C1 segment of cervical spinal cord (tissue), 14 donors: ENCODE measurements around the gene LMTK2.

Source experiments
- DNase-seq, 14 donors: peaks; one replicate each; lab custom pipeline; 2025; lab: John Stamatoyannopoulos, UW

LMTK2 gene

DNA sequence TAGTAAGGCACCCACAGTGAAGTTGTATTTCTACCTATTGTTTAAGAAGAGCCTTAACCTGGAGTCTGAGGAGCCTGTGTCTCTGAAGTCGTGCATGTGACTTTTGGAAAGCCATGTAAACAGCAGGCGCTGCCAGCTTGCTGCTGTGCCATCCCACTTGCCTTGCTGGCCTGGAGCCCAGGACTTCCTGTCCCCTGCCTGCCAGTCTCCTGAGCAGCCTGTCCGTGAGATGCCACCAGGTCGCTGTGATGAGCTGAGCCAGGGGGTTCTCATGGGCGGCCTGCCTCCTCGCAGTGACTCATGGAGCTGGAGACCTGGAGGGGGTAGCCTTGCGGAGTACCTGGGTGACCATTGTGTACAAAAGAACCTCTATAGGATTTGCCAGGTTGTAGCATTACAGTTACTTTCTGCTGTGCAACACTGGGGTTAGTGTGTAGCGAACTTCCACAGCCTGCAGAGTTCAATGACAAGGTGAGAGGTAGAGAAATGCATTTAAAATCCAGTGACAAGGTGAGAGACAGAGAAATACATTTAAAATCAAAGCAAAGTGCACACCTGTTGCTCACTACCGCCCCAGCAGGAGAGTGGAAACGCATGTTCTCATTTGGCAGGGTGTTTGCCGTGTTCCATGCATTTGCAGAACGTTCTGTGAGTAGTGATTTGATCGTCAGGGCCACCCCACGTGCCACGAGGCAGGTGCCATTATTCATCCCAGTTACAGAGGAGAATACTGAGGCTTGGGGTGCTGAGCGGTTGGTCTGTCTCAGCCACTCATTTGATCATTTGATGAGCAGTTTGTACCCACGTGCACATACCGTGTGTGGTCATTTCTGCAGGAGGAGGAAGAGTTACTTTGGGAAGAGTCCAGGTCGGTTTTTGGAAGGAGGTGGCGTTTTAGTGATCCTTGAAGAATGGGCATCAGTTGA lies 67.9 kb downstream of the LMTK2 start:
- peak in 10 of 14 donors; percentile 21 to 87 (median 49) for DNase-seq

DNA sequence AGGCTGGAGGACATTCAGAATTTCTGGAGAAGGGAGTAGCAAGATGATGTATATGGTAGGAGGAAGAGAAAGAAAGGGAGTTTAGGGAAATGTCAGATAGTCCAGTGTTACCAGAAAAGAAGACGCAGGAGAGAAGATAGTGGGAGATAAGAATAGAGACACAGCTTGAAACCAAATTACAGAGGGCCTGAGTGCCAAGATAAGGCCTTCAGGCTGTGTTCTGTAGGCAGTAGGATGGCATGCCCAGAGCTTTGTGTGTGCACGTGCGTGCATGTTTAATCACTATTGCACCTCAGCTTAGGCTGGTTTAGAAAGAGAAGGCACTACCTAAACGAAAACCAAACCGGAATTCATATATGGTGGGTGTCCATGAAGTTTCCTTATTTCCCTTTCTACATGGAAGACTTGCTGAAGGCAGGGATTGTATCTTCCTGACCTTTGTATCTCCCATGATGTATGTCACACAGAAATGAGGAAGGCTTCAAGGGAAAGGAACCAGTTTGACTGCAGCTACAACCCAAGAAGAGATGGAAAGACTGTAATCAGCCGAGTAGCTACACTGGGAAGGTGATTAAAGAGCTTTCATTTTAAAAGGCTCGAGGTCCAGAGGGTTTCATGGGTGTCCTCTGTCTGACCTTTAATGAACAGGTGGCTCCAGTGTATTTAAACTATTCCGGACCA lies 68.7 kb downstream of the LMTK2 start:
- DNase-seq, result no peak

DNA sequence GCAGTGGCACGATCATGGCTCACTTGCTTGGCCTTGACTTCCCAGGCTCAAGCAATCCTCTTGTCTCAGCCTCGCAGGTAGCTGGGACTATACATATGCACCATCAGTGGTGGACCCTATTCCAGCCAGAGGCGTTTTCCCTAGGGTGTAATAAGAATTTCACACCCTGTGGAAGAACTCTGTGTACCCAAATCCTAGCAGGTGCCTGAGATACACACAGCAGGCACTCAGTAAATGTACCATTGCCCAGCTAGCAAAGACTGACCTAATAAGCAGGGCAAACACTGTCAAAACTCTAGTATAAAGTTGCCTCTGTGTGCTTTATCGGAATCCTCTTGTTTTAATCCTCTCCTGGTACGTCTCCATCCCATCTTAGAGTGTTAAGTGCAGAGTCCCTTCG lies 70.9 kb downstream of the LMTK2 start:
- DNase-seq, result peak in 1 of 14 donors; percentile 29

DNA sequence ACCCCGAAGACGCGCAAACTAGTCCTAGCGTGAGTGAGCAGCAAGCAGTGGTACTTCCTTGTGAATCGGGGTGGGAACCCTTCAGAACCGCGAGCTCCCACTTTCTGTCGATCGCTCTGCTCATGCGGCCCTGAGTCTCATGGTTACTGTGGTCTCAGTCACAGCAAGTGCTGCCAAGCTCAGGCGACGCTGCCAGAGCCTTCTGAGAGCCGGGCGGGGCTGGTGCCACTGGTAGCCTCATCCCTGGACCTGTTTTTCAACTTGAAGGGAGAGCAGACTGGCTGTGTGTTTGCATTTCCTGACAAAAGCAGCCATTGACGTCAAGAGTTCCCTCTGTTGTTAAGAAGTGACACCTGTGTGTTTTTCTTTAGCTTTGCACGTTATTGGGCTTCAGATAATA lies 71.7 kb downstream of the LMTK2 start:
- DNase-seq, result peak in 12 of 14 donors; percentile 38 to 88 (median 66)

DNA sequence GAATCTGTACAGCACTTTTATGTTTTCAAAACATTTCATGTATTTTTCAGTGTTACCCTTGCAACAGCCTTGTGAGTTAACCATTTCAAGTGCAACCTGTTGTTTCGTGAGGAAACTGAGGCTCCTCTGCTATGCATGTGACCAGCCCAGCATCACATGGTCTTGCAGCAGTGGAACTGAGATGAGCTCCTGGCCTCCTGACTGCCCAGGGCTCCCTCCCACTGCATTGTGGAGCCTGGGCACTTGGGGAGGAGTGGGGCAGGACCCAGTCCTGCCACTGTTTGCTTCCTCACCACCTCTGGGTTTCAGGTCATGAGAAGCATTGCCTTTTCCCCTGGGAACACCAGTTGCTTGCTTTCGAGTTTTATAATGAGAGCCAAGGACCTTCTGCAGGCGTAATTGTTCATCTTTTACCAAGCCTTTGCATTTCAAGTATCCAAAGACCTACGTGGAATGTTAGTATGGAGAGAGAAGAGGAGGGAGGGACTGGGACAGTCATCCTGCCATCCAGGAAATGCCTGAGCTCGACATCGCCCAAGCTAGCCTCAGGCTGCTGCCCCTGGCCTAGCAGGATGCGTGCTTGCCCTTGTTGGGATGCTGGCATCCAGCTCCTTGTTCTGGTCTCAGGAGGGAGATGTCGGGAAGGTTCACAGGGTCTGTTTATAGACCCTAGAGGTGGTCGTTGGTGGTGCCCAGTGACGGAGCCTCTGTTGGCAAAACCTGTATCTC lies 72.3 kb downstream of the LMTK2 start:
- DNase-seq, result no peak

DNA sequence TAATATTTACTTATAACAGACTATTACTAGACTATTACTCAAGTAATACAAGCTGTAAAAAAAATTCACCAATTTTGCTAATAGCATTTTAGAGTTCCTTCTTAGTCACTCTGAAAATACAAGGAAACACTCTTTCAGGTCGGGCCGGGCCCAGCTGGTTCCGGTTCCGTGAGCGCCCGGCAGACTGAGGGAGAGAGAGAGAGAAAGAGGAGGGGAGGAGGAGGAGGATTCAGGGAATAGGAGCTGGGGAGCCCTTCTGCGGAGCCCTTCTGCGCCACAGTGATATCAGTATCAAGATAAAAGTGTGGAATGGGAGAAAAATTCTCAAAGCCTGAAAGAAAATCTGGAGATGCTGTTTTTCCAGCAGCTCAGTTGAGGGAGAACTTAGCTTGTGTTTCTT lies 74.1 kb downstream of the LMTK2 start:
- no peak for DNase-seq

DNA sequence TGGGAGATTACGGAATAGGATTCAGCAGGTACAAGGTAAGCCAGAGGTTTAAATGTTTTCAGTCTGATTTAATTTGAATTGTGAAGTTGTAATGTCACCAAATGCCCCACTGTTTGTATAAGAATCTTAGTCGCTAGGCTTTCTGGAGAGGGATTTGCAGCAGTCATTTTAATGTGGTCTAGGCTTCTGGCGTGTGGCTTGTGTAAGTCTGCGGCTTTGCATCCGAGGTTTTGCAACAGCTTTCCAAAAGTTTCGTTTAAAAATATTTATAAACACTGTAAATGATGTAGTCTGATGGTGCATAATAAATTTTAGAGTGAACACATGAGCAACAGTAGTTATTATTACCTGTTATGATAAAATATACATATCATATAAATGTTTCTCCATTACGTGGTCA lies 78.4 kb downstream of the LMTK2 start:
- no peak for DNase-seq

DNA sequence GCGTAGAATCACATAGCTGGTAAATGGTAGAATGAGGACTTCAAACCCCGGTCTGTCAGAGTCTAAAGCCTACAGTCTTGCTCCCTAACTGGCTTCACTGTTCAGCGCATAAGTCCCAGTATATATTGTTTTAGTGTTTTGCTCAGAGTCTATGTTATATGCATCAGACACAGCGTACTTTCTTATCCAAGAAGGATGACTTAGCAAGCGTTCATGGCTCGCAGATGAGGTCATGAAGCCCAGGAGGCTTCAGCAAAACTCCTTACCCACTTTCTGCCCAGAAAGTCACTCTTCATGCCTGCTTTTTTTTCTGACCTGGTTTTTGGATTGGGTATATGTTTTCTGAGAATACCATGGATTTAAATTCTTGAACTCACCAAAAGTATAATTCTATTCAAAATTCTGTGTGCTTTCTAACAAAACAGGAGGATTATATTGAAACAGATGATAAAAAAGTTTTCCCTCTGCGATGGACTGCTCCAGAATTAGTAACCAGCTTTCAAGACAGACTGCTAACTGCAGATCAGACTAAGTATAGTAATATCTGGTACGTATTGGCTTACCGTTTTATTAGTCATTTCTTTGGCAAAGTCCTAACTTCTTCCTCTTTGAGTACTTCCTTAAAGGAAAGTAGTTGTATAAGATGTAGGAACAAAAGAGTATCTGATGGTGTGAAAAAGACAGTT lies 79.9 kb downstream of the LMTK2 start:
- no peak for DNase-seq

DNA sequence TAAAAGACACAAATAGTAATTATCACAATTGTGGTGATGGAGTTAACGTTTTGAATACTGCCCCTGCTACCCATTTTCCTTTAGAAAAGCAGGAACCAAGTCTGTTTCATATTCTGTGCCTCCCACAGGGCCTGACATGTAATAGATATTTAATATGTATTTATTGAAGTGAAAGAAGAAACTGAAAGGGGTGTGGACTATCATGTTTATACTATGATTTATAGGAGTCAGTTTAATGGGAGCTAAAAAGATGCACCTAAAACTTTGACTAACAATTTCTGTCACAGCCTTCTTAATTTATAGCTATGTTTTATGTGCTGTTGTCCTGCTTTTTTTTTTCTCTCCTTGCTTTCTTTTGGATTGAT lies 80.5 kb downstream of the LMTK2 start:
- no peak for DNase-seq

DNA sequence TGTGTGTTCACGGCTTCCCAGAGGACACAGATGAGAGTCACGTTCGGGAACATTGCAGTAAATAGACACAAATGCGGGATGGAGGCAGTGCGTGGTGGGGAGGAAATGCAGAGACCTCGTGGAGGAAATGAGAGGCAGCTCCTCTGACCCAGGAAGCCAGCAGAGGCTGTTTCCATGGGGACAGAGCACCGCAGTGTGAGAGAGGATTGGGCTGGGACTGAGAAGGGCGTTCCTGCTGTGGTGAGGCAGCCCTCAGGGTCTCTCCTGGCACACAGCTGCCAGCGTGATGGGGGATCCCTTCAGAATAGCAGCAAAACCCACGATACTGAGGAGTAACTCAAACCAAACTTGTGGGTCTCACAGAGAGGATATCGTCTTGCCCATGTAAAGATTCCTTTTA lies 82.9 kb downstream of the LMTK2 start:
- no peak for DNase-seq

DNA sequence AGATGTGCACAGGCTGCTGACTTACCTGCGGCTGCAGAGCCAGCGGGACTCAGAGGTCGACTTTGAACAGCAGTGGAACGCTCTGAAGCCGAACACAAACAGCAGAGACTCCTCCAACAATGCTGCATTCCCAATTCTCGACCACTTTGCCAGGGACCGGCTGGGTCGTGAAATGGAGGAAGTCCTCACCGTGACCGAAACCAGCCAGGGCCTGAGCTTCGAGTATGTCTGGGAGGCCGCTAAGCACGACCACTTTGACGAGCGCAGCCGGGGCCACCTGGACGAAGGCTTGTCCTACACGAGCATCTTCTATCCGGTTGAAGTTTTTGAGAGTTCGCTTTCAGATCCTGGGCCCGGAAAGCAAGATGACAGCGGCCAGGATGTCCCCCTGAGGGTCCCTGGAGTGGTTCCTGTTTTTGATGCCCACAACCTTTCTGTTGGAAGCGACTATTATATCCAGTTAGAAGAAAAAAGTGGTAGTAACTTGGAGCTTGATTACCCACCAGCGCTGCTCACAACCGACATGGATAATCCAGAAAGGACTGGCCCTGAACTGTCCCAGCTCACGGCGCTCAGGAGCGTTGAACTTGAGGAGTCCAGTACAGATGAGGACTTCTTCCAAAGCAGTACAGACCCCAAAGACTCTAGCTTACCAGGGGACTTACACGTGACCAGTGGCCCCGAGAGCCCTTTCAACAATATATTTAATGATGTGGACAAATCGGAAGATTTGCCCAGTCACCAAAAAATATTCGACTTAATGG lies 85.2 kb downstream of the LMTK2 start:
- no peak for DNase-seq

DNA sequence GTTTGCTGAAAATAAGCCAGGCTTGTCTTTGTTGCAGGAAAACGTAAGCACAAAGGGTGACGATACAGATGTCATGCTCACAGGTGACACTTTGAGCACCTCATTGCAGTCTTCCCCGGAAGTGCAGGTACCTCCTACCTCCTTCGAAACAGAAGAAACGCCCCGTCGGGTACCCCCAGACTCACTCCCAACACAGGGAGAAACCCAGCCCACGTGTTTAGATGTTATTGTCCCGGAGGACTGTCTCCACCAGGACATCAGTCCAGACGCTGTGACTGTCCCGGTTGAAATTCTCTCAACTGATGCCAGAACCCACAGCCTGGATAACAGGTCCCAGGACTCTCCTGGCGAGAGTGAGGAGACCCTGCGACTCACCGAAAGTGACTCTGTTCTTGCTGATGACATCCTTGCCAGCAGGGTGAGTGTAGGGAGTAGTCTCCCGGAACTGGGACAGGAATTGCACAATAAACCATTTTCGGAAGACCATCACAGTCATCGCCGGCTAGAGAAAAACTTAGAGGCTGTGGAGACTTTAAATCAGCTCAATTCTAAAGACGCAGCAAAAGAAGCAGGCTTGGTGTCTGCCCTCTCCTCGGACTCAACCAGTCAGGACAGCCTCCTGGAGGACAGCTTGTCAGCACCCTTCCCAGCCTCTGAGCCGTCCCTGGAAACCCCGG lies 86.3 kb downstream of the LMTK2 start:
- no peak for DNase-seq

DNA sequence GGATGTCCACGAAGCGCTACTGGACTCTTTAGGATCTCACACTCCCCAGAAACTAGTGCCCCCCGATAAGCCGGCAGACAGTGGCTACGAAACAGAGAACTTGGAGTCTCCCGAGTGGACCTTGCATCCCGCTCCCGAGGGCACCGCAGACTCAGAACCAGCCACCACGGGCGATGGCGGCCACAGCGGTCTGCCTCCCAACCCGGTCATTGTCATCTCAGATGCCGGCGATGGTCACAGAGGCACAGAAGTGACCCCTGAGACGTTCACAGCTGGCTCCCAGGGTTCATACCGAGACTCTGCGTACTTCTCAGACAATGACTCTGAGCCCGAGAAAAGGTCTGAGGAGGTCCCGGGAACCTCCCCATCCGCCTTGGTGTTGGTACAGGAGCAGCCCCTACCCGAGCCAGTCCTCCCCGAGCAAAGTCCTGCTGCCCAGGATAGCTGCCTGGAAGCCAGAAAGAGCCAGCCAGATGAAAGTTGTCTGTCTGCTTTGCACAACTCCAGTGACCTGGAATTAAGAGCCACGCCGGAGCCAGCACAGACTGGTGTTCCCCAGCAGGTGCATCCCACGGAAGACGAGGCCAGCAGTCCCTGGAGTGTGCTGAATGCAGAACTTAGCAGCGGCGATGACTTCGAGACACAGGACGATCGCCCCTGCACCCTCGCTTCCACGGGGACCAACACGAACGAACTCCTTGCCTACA lies 87.0 kb downstream of the LMTK2 start:
- DNase-seq, result no peak

DNA sequence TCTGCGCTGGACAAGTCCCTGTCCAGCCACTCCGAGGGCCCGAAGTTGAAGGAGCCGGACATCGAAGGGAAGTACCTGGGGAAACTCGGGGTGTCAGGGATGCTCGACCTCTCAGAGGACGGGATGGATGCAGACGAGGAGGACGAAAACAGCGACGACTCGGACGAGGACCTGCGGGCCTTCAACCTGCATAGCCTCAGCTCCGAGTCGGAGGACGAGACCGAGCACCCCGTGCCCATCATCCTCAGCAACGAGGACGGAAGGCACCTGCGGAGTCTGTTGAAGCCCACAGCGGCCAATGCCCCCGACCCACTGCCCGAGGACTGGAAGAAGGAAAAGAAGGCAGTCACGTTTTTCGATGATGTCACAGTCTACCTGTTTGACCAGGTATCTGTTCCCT lies 87.5 kb downstream of the LMTK2 start:
- no peak for DNase-seq

DNA sequence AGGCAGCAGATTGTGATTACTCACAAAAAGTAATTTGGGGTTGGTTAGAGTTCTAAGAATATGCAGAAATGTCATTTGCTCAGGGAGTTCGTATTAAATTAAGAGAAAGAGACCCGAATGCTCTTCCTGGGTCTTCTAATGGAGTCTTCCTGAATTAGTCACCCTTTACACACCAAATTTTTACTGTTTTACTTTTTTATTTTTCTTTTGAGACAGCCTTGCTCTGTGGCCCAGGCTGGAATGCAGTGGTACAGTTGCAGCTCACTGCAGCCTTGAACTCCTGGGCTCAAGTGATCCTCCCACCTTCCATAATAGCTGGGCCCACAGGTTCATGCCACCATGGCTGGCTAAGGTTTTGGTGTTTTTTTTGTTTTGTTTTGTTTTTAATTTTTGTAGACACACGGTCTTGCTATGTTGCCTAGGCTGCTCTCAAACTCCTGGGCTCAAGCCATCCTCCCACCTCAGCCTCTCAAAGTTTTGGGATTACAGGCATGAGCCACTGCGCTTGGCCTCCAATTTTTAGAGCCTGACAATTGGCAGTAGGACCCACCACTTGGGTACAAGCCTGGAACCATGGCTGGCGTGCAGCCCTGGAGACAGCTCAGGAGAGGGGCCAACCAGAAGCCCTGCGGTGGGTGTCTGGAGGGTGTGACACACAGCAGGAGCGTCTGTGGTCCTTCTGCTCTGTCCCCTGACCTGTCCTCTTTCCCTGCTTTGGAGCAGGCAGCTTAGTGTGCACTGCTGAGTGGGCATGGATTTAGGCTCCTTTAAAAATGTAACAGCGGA lies 88.2 kb downstream of the LMTK2 start:
- peak in 6 of 14 donors; percentile 18 to 53 (median 40) for DNase-seq

DNA sequence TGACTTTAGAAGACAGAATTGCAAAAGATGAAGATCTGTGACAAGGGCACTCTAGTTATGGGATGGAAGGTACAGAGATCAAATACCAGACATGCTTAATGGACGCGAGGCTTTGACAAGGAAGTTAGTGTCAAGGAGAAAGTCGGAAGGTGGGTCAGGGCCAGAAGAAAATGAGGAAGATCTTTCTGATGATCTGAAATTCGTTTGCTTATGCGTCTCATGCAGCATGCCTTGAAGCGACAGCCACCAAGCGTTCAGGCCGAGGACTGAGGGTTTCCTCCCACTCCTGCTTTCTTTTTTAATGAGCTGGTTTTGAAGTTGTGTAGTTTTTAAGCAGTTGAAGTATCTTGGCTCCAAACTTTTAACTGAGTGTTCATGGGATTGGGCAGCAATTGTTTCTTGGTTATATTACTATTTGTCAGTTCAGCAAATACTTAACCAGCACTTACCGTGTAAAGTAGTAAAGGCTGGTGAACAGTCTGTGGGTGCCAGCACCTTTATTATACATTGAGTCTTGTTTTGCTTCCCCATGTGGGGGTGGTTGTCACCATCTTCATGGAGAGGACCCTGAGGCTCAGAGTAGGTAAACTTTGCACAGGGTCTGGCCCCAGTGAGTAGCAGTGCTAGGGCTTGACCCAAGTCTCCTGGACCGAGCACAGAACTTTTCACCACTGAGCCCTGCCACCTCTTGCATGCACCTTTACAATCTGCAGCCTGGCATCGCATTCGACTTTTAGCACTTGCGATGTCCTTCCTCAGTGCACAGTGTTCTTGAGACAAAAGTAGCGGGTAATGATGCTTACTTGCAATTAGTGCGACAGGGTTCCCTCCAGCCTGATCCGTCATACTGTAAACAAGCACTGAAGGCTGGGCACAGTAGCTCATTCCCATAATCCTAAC lies 90.3 kb downstream of the LMTK2 start:
- DNase-seq, result no peak

DNA sequence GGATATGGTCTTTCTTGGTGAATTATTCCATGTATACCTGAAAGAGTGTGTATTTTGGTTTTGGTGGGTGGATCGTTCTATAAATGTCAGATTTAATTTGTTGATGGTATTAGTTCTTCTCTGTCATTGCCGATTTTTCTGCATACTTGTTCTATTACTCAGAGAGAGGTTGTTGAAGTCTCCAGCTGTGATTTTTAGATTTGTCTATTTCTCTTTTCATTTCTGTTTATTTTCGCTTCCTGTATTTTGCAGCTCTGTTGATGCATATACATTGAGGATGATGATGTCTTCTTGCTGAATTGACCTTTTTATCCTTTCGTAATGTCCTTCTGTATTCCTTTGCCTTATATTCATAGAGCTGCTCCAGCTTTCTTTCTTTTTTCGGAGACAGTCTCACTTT lies 92.5 kb downstream of the LMTK2 start:
- DNase-seq, result no peak

DNA sequence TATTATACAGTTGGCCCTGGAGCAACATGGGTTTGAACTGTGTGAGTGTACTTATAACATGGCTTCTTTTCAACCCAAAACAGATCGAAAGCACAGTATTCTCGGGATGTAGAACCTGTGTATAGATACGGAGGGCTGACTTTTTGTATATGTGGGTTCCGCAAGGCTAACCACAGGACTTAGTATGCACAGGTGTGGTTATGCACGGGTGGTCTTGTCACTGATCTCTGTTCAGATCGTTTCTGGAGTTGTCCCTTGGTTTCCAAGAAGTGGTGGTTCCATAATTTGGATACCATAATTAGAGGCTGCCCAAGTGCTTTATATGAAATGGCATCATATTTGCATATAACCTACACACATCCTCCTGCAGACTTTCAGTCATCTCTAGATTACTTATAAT lies 93.7 kb downstream of the LMTK2 start:
- DNase-seq, result no peak
